ENCODE data around the gene RMND1. TPM values are rescaled to one million over a fixed set of nuclear protein-coding genes. Genes with fewer than 3 reads are reported as not detected.

RMND1 gene
- total and polyA plus RNA-seq, 2 of the 13 experiments (the other 11 are each of a cell fraction or from before 2014, with no cell fraction given): 34.0 to 72.5 TPM

DNA sequence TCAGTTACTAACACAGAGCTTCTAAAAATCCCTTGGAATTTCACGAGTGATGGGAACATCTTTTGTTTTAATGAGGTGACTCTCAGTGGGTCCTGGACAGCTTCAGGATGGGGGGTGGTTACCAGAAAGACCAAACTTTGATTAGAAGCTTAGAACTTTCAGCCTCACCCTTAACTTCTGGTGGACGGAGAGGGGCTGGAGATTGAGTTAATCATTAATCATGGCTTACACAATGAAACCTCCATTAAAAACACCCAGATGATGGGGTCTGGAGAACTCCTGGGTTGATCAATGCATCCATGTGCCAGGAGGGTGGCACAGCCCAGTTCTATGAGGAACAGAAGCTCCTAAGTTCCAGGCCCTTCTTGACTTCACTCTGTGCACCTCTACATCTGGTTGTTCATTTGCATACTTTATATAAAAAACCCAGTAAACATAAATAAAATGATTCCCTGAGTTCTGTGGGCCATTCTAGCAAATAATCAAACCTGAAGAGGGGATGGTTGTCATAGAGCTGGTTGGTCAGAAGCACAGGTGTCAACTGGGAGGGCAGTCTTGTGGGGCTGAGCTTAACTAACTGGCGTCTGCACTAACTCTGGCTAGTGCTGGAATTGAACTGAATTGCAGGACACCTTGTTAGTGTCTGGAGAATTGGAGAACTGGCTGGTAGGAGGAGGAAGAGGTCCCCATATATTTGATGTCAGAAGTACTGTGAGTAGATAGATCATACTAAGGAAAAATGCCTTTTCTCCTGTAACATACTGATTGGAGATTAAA is 10.3 kb downstream of the RMND1 start (continued):
- TF ChIP-seq ZFP37 (CRISPR knock-in tag; IDR thresholded peaks at IDR 0.05; ENCODE audit: borderline replicate concordance) (no peak), KDM3A (CRISPR knock-in tag; IDR thresholded peaks at IDR 0.05; ENCODE audit: low read depth) (no peak), ZNF20 (CRISPR knock-in tag; IDR thresholded peaks at IDR 0.05) (no peak), SP5 (CRISPR knock-in tag; IDR thresholded peaks at IDR 0.05; ENCODE audit: borderline replicate concordance, low read depth) (no peak), PAF1 (CRISPR knock-in tag; IDR thresholded peaks at IDR 0.05) (no peak), RBFOX2 (IDR thresholded peaks at IDR 0.05; ENCODE audit: low read depth, low read length) (peak; percentile 41; the same call in 1 of the 2 replicates), ZNF354B (CRISPR knock-in tag; IDR thresholded peaks at IDR 0.05) (no peak), ZNF383 (CRISPR knock-in tag; IDR thresholded peaks at IDR 0.05; ENCODE audit: borderline replicate concordance) (no peak), CHD4 (IDR thresholded peaks at IDR 0.05; ENCODE audit: borderline replicate concordance, low read length) (no peak; the same call in 1 of the 2 replicates), KMT2A (CRISPR knock-in tag; IDR thresholded peaks at IDR 0.05) (no peak), SSRP1 (CRISPR knock-in tag; IDR thresholded peaks at IDR 0.05) (no peak), MED1 (CRISPR knock-in tag; IDR thresholded peaks at IDR 0.05) (no peak)
- TF ChIP-seq, protein P1, sequence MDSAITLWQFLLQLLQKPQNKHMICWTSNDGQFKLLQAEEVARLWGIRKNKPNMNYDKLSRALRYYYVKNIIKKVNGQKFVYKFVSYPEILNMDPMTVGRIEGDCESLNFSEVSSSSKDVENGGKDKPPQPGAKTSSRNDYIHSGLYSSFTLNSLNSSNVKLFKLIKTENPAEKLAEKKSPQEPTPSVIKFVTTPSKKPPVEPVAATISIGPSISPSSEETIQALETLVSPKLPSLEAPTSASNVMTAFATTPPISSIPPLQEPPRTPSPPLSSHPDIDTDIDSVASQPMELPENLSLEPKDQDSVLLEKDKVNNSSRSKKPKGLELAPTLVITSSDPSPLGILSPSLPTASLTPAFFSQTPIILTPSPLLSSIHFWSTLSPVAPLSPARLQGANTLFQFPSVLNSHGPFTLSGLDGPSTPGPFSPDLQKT (CRISPR knock-in tag; IDR thresholded peaks at IDR 0.05; ENCODE audit: borderline replicate concordance): no peak
- TF ChIP-seq, protein P2, sequence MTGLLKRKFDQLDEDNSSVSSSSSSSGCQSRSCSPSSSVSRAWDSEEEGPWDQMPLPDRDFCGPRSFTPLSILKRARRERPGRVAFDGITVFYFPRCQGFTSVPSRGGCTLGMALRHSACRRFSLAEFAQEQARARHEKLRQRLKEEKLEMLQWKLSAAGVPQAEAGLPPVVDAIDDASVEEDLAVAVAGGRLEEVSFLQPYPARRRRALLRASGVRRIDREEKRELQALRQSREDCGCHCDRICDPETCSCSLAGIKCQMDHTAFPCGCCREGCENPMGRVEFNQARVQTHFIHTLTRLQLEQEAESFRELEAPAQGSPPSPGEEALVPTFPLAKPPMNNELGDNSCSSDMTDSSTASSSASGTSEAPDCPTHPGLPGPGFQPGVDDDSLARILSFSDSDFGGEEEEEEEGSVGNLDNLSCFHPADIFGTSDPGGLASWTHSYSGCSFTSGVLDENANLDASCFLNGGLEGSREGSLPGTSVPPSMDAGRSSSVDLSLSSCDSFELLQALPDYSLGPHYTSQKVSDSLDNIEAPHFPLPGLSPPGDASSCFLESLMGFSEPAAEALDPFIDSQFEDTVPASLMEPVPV (CRISPR knock-in tag; IDR thresholded peaks at IDR 0.05): no peak
- TF ChIP-seq, protein P3, sequence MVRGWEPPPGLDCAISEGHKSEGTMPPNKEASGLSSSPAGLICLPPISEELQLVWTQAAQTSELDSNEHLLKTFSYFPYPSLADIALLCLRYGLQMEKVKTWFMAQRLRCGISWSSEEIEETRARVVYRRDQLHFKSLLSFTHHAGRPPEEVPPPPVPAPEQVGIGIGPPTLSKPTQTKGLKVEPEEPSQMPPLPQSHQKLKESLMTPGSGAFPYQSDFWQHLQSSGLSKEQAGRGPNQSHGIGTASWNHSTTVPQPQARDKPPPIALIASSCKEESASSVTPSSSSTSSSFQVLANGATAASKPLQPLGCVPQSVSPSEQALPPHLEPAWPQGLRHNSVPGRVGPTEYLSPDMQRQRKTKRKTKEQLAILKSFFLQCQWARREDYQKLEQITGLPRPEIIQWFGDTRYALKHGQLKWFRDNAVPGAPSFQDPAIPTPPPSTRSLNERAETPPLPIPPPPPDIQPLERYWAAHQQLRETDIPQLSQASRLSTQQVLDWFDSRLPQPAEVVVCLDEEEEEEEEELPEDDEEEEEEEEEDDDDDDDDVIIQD (CRISPR knock-in tag; IDR thresholded peaks at IDR 0.05; ENCODE audit: low read depth): no peak
- TF ChIP-seq, protein P4, sequence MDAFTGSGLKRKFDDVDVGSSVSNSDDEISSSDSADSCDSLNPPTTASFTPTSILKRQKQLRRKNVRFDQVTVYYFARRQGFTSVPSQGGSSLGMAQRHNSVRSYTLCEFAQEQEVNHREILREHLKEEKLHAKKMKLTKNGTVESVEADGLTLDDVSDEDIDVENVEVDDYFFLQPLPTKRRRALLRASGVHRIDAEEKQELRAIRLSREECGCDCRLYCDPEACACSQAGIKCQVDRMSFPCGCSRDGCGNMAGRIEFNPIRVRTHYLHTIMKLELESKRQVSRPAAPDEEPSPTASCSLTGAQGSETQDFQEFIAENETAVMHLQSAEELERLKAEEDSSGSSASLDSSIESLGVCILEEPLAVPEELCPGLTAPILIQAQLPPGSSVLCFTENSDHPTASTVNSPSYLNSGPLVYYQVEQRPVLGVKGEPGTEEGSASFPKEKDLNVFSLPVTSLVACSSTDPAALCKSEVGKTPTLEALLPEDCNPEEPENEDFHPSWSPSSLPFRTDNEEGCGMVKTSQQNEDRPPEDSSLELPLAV (CRISPR knock-in tag; conservative IDR thresholded peaks at IDR 0.05; ENCODE audit: low read depth): no peak
- TF ChIP-seq, protein P5, sequence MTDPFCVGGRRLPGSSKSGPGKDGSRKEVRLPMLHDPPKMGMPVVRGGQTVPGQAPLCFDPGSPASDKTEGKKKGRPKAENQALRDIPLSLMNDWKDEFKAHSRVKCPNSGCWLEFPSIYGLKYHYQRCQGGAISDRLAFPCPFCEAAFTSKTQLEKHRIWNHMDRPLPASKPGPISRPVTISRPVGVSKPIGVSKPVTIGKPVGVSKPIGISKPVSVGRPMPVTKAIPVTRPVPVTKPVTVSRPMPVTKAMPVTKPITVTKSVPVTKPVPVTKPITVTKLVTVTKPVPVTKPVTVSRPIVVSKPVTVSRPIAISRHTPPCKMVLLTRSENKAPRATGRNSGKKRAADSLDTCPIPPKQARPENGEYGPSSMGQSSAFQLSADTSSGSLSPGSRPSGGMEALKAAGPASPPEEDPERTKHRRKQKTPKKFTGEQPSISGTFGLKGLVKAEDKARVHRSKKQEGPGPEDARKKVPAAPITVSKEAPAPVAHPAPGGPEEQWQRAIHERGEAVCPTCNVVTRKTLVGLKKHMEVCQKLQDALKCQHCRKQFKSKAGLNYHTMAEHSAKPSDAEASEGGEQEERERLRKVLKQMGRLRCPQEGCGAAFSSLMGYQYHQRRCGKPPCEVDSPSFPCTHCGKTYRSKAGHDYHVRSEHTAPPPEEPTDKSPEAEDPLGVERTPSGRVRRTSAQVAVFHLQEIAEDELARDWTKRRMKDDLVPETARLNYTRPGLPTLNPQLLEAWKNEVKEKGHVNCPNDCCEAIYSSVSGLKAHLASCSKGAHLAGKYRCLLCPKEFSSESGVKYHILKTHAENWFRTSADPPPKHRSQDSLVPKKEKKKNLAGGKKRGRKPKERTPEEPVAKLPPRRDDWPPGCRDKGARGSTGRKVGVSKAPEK (CRISPR knock-in tag; IDR thresholded peaks at IDR 0.05; ENCODE audit: borderline replicate concordance): no peak
- TF ChIP-seq, protein P6, sequence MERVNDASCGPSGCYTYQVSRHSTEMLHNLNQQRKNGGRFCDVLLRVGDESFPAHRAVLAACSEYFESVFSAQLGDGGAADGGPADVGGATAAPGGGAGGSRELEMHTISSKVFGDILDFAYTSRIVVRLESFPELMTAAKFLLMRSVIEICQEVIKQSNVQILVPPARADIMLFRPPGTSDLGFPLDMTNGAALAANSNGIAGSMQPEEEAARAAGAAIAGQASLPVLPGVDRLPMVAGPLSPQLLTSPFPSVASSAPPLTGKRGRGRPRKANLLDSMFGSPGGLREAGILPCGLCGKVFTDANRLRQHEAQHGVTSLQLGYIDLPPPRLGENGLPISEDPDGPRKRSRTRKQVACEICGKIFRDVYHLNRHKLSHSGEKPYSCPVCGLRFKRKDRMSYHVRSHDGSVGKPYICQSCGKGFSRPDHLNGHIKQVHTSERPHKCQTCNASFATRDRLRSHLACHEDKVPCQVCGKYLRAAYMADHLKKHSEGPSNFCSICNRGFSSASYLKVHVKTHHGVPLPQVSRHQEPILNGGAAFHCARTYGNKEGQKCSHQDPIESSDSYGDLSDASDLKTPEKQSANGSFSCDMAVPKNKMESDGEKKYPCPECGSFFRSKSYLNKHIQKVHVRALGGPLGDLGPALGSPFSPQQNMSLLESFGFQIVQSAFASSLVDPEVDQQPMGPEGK (CRISPR knock-in tag; IDR thresholded peaks at IDR 0.05): no peak

Data from HepG2 (cell line).